H1 (cell line): ENCODE results near the gene SART1. TPM values are rescaled to one million over a fixed set of nuclear protein-coding genes. Genes with fewer than 3 reads are reported as not detected.

Source experiments
- ASH2L ChIP-seq: fragments of 200-600, 300-600 bp; sonication (generic); IDR thresholded peaks from one replicate; pipeline ENCODE4 v1.7.1; 2017; ENCODE audit warnings: low read length
- ATF2 ChIP-seq: IDR thresholded peaks from 2 replicates; pipeline ENCODE4 v1.6.1; 2012; ENCODE audit warnings: low read length, inconsistent platforms
- BACH1 ChIP-seq: IDR thresholded peaks from 2 replicates; pipeline ENCODE4 v1.6.1; 2012; ENCODE audit warnings: low read length, improper control_type of control experiment
- CBX5 ChIP-seq: fragments of 300-800, 300-1000 bp; sonication (generic); IDR thresholded peaks from 2 replicates; pipeline ENCODE4 v1.7.1; 2016; ENCODE audit warnings: antibody characterized with exemption, low read length, low read depth
- CHD2 ChIP-seq: IDR thresholded peaks from 2 replicates; pipeline ENCODE4 v1.6.1; 2012; ENCODE audit warnings: low read length, improper control_type of control experiment
- EGR1 ChIP-seq: IDR thresholded peaks from 2 replicates; pipeline ENCODE4 v1.6.1; 2011; ENCODE audit warnings: low read depth, low read length, borderline replicate concordance
- EP300 ChIP-seq, 2 experiments: IDR thresholded peaks; 1 replicate in 1 of 2; 2 replicates in 1 of 2; pipeline ENCODE4 v1.6.1; 2011 to 2012; ENCODE audit warnings: low read depth in 2 of 2, low read length in 2 of 2, mild to moderate bottlenecking in 2 of 2, borderline replicate concordance in 1 of 2, inconsistent platforms in 1 of 2, moderate library complexity in 1 of 2
- JUN ChIP-seq: IDR thresholded peaks from 2 replicates; pipeline ENCODE4 v1.6.1; 2011; ENCODE audit warnings: low read depth, mild to moderate bottlenecking, improper control_type of control experiment, low read length
- KDM1A ChIP-seq: fragments of 200-600, 300-600 bp; sonication (generic); IDR thresholded peaks from 2 replicates; pipeline ENCODE4 v1.7.1; 2016; ENCODE audit warnings: mild to moderate bottlenecking, low read length, borderline replicate concordance
- KDM4A ChIP-seq: IDR thresholded peaks from one replicate; pipeline ENCODE4 v1.7.1; 2012; ENCODE audit warnings: low read depth, mild to moderate bottlenecking, moderate library complexity, low read length, inconsistent platforms; ENCODE audit not compliant: severe bottlenecking
- KDM5A ChIP-seq: fragments of 200-600 bp; IDR thresholded peaks from 2 replicates; pipeline ENCODE4 v1.7.1; 2012; ENCODE audit warnings: mild to moderate bottlenecking, low read length, inconsistent platforms, mixed read lengths
- MAFK ChIP-seq: IDR thresholded peaks from 2 replicates; pipeline ENCODE4 v1.6.1; 2012; ENCODE audit warnings: low read depth, mild to moderate bottlenecking, improper control_type of control experiment, low read length
- NRF1 ChIP-seq: IDR thresholded peaks from 2 replicates; pipeline ENCODE4 v1.6.1; 2011; ENCODE audit warnings: mild to moderate bottlenecking, low read depth, low read length, improper control_type of control experiment
- PHF8 ChIP-seq: fragments of 200-600 bp; sonication (generic); conservative IDR thresholded peaks from 2 replicates; pipeline ENCODE4 v1.7.1; 2012; ENCODE audit warnings: low read depth, mild to moderate bottlenecking, inconsistent platforms, low read length, moderate library complexity
- POU5F1 ChIP-seq: IDR thresholded peaks from 2 replicates; pipeline ENCODE4 v1.6.1; 2011; ENCODE audit warnings: low read depth, mild to moderate bottlenecking, low read length, moderate library complexity
- SUZ12 ChIP-seq: fragments of 200-600 bp; sonication (generic); IDR thresholded peaks from 2 replicates; pipeline ENCODE4 v1.6.1; 2012; ENCODE audit warnings: mild to moderate bottlenecking, inconsistent platforms, low read length, moderate library complexity, mixed read lengths
- TCF12 ChIP-seq: IDR thresholded peaks from 2 replicates; pipeline ENCODE4 v1.6.1; 2011; ENCODE audit warnings: low read depth, mild to moderate bottlenecking, low read length
- TEAD4 ChIP-seq: IDR thresholded peaks from 2 replicates; pipeline ENCODE4 v1.6.1; 2012; ENCODE audit warnings: low read depth, low read length, inconsistent platforms, mixed read lengths
- YY1 ChIP-seq: IDR thresholded peaks from 2 replicates; pipeline ENCODE4 v1.6.1; 2011; ENCODE audit warnings: low read depth, mild to moderate bottlenecking, low read length
- polyA plus RNA-seq, 7 experiments: library from polyadenylated mRNA; depleted of rRNA in 3 of 7; stranded (reverse) in 5 of 7; unstranded in 2 of 7; fragments of >200 nt in 5 of 7; fragments of 200-250 nt in 2 of 7; gene quantifications; 1 replicate in 5 of 7; 2 replicates in 1 of 7; 4 replicates in 1 of 7; pipeline versions ENCODE4 v1.2.1 to v1.2.3, GENCODE V29; 2011 to 2013; ENCODE audit warnings: missing spikeins in 2 of 7, mixed read lengths in 2 of 7
- total RNA-seq: library from RNA; stranded (reverse); fragmentation: NEBNext Ultra II Directional; extraction: Animal tissue kit (Norgen Biotek cat#: 25700); gene quantifications from 2 replicates; pipeline ENCODE4 v1.2.1, GENCODE V29; 2021

Gene SART1
- total and polyA plus RNA-seq, 2 of the 8 experiments (the other 6 are each of a cell fraction or from before 2014, with no cell fraction given), result 9.7 to 46.1 TPM

GRCh38 chr11:65919573-65920371, 41.8 kb upstream of the SART1 start (continued):
- peak; percentile 46 for TF ChIP-seq ASH2L
- TF ChIP-seq EGR1, result no peak
- no peak for TF ChIP-seq MAFK
- TF ChIP-seq BACH1, result no peak
- peak; percentile 52; the same call in 1 of the 2 replicates for TF ChIP-seq PHF8
- peak; percentile 53 for TF ChIP-seq KDM4A
- no peak for TF ChIP-seq YY1
- no peak for TF ChIP-seq CHD2
- no peak for TF ChIP-seq POU5F1
- peak; percentile 4; the same call in 1 of the 2 replicates for TF ChIP-seq KDM1A
- no peak for TF ChIP-seq TCF12
- TF ChIP-seq SUZ12, result no peak
- TF ChIP-seq ATF2, result no peak
- no peak for TF ChIP-seq NRF1
- no peak for TF ChIP-seq CBX5
- no peak for TF ChIP-seq EP300 (IDR thresholded peaks at IDR 0.05; ENCODE audit: borderline replicate concordance in 1 of 2, low read depth in 2 of 2, low read length in 2 of 2)
- no peak for TF ChIP-seq KDM5A
- no peak for TF ChIP-seq JUN
- TF ChIP-seq TEAD4, result no peak
